Measurements from ENCODE around the gene EPN2.

EPN2 gene

DNA sequence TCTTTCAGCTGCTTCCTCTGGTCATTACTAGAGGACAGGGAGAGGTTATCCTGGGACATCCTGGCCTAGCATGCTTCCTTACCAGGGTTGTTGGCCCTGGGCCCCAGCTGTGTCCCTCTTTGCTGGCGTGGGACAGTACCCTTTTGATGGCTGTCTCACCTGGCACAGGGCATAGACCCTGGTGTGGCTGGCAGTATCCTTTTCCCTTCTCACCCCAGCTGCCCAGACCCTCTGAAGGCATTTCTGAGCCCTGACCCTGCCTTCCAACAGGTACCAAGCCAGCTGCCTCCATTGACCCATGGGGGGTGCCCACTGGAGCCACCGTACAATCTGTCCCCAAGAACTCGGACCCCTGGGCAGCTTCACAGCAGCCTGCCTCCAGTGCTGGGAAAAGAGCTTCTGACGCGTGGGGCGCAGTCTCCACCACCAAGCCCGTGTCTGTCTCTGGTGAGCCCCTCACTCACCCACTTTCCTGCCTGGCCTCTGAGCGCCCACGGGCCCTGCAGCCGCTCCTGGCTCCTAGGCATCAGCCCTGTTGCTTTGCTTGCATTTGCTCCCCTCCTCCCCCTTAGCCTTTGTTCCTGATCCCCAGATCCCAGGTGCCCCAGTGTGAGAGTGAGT, 91.4 kb downstream of the EPN2 start:
- DNase-seq: no peak

DNA sequence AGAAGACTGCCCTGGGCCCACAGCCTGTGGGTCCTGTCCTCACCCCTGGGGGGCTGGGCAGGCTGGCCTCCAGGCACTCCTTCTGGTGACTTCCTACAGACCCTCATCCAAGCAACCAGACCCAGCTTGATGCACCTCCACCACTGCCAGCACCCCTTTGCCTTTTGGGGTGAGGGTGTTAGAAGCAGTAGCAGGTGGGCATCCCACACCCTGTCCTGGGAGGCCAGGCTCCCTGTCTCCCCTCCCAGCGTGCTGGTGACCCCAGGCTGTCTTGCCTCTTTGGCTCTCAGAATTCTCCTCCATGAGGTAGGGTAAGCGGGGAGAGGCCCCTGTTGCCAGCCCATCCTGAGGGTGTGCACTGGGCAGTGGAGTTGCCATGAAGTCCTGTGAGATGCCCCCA, 92.0 kb downstream of the EPN2 start:
- no peak for DNase-seq

DNA sequence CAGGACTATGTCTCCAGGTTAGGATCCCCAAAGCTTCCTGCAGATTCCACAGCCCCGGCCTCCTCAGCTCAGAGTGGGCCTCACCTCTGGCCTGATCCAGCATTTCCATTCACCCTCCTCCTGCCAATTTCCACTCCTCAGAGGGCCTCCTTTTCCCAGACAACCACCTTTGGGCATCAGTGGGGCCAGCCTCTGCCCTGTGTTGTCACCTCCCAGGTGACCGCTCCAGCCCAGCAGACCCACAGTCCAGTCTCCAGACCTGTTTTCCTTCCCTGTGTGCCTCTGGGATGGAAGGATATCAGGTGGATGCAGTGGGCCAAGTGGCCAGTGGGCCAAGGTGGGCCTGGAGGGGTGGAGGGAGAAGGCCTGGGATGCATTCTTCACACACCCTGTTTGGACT, 92.7 kb downstream of the EPN2 start:
- DNase-seq: no peak

DNA sequence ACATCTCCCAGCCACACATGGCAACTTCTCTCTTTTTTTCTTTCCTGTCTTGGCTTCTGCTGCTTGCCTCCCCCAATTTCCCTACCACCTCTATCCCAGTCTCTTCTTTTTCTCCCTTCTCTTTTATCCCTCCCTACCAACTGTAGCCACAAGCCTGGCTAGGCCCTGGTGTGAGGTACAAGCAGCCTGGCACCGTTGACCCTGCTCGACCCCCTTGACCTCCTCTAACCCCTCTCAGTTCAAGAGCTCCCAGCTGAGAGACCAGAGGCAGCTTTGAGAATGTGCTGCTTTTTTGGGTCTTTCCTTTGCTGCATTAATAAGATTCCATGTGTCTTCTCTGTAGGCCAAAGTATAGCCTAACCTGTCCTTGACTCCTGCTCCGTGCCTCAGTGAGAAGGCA, 93.1 kb downstream of the EPN2 start:
- DNase-seq: no peak

DNA sequence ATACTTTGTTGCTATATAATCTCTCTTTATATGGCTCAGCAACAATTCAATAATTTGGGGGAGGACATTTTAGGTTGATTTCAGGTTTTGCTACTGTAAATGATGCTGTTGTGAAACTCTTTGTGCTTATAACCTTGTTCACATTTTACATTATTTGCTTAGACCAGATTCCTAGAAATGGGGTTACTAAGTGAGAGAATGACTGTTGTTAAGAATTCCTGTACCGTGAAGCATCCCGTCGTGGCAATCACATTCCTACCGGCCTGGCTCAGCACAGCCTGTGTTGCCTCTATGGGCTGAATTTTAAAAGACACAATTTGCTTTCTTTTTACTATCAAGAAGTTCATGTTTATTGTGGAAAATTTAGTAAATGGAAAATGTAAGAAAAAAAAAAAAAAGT, 94.0 kb downstream of the EPN2 start:
- no peak for DNase-seq

DNA sequence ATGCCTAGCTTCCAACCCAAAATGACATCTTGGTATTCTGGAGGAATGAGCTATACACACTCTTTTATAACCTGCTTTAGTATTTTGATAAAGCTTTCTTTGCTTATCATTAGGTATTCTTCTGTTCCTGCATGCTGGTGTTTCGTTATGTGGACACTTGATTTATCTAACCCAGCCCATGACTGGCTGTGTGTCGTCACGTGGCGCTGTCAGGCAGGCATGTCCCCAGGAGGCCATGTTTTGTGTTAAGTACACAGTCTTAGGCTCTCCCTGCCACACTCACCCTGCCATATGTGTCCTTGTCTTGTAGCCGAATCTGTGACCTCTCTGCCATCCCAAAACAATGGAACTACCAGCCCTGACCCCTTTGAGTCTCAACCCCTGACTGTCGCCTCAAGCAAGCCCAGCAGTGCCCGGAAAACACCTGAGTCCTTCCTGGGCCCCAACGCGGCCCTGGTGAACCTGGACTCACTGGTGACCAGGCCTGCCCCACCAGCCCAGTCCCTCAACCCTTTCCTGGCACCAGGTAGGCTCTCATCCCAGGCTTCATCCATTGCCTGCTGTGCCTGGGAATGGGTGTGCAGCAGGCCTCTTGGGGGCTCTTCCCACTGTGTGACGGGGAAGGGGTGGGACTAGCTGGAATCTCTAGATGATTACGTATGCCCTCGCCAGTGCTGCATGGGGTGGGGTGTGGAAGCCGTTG, 94.5 kb downstream of the EPN2 start:
- no peak for DNase-seq

DNA sequence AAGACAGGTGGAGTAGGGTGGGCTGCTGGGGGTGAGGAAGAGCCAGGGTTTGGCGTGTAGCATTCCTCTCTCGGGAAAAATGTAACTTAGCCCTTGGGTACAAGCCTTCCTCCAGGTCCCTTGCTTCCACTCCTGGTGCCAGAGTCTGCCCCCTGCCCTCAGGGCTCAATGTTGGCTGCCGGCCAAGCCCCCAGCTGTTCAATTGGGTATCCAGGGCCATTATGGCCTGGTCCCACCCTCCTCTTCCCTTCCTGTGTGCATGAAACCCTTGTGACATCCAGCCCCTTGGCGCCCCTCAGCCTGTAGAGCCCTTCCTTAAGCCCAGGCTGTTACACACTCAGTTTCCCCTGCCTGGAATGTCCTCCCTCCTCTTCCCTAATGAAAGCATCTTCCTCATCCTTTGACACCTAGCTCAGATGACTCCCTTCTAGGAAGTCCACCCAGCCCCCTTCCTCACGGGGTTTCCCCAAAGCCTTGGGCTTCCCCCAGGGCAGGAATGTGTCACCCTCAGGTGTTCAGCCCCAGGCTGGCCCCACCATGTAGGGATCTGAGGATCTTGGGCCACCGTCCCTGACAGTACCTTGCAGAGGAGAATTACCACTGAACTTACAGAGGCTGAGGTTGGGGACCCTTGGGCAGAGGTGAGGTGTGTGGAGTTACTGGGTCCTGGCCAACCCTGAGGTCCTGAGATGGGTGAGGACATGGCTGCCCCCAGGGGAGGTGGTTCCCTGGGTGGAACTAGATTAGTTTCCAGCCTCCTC, 95.4 kb downstream of the EPN2 start:
- no peak for DNase-seq

DNA sequence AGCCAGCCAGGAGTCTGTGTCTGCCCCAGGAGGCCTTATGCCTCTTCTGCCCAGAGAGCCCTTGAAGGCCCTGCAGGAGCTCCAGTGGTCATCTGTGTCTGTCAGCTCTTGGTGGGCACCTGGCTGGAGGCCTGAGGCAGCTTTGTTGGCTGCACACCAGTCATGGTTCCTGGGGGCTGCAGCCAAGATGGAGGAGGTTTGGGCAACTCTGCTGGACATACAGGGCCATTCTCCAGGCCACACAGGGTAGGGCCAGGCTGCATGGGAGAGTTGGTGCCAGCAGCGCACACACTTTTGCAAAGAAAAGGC, 95.9 kb downstream of the EPN2 start:
- no peak for DNase-seq

DNA sequence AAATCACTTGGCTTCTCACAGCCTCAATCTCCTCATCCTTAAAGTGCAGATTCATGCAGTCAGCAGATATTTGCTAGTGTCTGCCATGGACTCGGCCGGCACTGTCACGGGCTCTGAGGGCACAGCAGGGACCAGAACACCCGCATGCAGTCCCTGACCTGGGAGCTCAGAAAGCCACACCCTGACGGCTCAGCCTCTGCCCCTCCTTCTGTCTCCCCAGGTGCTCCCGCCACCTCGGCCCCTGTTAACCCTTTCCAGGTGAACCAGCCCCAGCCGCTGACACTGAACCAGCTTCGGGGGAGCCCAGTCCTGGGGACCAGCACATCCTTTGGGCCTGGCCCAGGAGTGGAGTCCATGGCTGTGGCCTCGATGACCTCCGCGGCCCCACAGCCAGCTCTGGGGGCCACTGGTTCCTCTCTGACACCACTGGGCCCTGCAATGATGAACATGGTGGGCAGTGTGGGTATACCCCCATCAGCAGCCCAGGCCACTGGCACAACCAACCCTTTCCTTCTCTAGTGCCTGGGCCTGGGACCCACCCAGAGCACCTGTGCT, 96.6 kb downstream of the EPN2 start:
- DNase-seq: no peak

DNA sequence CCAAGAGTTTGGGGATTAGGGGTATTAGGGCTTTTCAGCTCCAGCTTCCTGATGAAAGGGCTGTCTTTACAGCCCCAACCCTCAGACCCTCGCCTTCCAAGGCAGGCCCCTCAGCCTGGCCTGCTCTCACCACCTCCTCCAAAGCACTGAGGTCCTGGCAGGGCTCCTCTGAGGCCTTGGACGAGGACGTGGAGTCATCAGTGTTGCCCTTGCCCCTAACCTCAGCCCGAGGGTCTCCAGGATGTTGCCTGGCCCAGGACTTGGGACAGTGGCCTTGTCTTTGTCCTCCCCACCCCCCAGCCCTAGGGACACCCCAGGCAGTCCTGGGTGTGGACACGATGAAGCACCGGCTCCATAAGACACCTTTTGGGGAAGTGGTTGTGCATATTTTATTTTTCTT, 97.2 kb downstream of the EPN2 start:
- no peak for DNase-seq

DNA sequence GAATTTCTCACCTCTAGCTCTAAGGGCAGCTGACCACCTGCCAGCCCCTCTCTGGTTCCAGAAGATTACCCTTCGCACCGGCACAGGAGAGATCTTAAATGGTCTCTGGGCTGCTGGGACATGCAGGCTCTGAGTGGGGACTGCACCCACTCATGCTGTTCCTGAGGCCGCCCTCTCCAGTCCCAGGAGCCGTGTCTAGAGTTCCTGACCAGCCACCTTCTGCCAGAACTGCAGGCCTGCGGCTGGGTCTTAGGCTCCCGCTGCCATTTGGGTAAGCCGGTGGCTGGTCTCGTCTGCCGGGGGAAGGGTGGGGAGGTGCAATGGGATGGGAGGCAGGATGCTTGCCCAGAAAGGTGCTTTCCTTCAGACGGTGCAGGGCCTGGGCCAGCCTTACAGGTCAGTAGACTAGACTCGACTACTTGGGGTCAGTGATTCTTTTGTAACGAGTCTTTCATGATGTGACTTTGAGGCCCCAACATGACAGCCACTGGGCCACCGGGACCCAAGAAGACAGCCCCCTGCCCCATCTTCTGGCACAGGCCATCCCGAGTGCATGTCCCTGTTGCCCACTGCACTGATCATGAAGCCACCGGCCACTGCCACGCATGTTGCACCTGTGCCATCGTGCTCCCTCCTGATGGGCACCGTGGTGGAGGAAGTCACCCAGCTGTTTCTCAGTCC, 98.9 kb downstream of the EPN2 start:
- no peak for DNase-seq

DNA sequence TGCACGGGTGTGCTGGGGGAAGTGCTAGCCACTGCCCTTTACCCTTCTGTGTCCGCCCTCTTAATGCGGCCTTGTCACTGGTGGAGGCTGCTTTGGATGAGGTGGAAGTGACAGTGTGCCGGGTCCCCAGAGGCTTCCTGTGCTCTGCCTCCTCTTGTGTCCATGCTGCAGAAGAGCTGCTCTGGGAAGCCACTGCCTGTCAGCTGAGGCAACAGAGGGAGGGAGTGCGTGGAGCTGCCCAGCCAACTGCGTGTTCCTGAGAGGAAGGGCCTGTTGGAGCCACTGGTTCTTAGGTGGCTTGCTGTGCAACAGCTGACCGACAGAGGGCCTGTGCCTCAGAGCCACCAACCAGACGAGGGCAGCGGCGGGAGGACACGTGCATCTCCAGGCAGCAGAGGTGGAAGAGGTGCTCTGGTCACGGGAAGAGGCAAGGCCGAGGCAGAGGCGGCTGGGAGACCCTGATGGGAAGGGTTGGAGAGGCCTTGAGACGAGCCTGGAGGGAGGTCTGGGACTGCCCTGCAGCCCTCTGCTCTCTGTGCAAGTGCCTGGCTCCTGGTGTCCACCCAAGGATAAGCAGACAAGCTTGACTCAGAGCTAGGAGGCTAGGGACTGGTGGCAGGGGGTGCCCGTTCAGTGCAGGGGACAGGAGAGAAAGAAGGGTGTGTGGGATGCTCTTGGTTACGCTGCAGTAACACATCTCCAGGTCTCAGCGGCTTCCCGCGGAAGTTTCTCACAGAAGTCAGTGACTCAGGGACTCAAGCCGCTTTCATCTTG, 100.0 kb downstream of the EPN2 start:
- DNase-seq: peak in 26 of 56 donors; percentile 25 to 78 (median 59)

DNA sequence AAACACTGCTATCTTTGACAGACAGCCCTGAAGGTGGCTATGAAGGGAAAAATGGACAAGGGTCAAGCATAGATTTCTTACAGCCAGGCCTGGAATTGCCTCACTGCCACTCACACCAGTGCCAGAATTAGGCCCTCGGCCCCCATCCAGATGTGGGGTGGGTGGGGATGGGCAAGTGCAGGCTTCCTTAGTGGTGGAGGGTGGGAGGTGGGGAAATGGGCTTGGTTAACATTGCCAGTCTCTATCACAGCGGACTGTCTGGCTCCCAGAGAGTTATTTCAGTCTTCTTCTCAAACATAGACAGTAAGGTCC, 100.5 kb downstream of the EPN2 start:
- DNase-seq: no peak

DNA sequence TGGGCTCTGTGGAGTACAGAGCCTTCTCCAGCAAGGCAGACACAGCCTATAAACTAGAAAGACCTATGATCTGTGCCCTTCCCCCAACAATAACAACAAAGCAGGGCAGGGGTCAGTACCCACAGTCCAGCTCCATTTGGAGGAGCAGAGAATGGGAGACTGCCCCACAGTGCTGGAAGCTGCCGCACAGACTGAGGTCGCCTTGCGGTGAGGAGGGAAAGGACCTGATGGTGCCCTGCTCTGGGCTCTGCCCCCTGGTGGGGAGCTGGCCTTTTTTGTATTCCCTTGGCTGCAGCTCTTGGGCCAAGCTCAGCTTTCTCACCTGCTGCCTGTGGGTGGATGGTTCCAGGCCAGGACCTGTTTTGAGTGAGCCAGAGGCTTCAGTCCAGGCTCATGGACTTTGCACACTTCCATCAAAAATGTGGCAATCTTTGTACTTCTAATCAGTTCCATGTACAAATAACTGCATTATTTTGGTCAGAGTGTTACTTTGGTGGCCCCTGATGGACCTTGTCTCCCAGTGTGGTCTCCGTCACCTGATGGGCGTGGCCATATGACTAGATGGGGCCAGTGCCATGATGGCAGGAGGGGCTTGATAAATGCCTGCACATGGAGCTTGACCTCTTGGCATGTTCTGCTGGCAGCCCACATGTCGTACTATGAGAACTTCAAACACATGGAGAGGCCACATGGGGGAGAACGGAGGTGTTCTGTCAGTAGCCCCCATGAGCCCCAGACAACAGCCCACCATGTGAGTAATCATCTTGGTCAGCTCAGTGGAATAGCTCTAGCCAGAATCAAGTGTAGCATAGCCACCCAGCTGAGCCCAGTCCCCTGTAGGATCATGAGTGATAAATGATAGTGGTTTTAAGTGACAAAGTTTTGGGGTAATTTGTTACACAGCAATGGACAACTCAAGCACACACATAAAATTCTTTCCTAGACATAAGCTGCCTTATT, 101.1 kb downstream of the EPN2 start:
- DNase-seq: peak in 11 of 56 donors; percentile 20 to 70 (median 41)

DNA sequence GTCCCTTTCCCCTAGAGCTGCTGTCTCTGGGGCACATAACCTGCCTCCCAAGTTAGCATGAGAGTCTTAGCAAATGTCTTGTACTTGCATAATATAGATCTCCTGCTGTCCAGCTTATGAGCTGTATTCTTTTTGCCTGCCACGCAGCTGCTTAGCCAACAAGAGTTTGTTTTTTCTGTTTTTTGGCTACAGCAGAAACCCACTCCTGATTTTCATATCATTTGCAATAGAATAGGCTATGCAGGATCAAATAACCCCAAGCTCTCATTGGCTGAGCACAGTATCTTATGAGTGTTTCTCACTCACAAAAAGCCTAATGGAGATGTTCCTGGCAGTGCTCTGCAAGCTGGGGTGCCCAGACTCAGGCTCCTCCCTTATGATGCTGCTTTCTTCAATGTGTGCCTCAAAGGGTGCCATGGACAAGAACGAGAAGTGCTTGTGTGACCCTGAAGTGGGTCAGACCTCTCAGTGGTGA, 102.2 kb downstream of the EPN2 start:
- DNase-seq: no peak

DNA sequence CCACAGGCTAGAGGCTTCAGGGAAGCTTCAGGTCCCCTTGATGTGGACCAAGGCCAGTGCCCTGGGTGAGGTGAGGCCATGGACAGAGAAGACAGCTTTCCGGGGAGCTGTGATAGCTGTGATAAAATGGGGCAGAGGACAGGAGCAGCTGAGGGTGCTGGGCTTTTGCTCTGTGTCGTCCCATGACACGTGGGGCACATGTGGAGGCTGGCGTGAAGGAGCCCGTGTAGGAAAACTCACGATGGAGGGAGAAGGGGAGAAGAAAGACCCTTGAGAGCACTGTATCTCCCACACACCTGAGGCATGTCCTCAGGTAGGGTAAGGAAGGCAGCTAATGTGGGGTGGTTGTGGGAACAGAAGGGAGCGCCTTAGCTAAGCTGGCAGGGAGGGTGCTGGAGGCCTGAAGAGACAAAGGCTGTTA, 104.1 kb downstream of the EPN2 start:
- DNase-seq: no peak

DNA sequence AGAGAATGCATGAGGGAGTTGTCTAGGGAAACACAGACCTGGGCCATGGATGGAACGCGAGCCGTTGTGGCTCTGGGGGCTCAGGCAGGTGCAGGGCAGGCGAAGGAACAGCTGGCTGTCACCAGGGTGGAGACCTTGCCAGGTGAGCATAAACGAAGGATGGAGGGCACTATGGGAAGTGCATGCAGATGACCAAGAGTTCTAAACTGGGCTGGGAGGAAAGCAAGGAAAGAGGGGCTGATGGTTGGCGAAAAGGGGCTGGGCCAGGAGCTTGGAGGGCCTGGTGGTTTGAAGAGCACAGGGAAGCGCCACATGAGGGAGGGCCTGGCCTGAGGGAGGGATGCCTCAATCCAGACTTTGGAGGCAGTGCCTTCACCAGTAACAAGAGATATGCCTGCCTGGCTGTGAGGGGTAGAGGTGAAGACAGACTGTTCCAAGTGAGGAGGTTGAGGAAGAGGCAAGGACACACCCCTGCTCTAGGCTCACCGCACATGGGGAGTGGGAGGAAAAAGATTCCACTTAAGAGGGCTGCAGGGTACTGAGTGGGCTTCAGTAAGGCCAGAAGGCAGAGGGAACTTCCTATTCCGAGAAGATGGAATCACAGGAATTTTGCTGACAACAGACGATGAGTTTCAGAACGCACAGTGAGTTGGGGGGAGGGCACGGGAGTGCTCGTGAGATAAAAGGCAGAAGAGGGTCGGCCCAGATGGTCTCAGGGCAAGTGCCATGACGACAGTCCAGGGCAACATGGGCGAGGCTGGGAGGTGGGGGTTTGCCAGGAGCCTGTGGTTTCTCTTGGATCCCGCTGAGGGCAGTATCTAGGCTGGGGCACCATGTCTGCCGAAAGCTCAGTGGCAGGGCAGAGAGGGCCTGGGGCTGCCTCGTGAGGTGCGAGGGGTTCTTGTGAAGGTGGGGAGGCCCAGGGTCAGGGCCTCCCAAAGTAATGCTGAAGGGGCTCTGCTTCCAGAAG, 104.8 kb downstream of the EPN2 start:
- DNase-seq: no peak

DNA sequence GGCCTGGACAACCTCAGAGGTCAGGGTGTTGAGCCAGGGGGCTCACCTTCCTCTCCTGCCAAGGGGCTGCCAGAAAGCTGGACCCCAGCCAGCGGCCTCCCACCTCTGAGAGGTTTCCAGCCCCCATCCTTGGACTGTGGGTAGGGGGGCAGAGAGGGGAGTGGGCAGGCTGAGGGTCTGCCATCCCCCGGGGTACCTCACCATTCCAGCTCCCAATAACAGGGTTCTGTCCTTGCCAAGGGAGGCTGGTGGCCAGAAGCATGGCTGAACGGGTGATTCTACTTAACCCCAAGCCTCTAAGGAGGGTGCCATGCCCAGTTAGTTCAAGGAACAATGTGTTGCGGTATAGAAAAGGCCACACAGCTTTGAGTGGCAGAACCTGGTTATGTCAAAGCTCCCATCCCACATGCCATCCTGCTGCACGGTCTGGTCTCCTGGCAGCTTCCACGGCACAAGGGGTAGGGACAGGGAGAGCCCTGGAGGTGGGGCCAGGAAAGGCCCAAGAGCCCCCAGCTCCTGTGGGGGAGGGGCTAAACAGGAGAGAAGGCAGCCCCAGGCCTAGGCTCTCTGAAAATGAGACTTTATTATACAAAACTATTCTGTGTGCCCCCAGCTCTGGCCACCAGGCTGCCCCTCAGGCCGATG, 105.6 kb downstream of the EPN2 start:
- DNase-seq: peak in 1 of 56 donors; percentile 67
